Trophoblast cell (in vitro differentiated cells and primary cell): ENCODE measurements around the gene ARHGAP8.

Experiments
- DNase-seq, 2 donors: peaks; one replicate each; pipeline ENCODE4 v3.0.0-alpha.2; 2016
- H2AFZ ChIP-seq: 2 replicates; pipeline ENCODE4 v1.6.1; 2013; ENCODE audit warnings: low read length, moderate library complexity, mild to moderate bottlenecking; ENCODE audit not compliant: insufficient read depth, poor library complexity
- H2AK5ac ChIP-seq: 2 replicates; pipeline ENCODE4 v1.6.1; 2013; ENCODE audit warnings: mild to moderate bottlenecking, low read length
- H2BK120ac ChIP-seq: 2 replicates; pipeline ENCODE4 v1.6.1; 2013; ENCODE audit warnings: low read length, mild to moderate bottlenecking, moderate library complexity; ENCODE audit not compliant: insufficient read depth, poor library complexity
- H2BK12ac ChIP-seq: 2 replicates; pipeline ENCODE4 v1.6.1; 2013; ENCODE audit warnings: mild to moderate bottlenecking, low read length, moderate library complexity
- H2BK5ac ChIP-seq: 2 replicates; pipeline ENCODE4 v1.6.1; 2013; ENCODE audit warnings: low read length, low read depth, moderate library complexity, mild to moderate bottlenecking; ENCODE audit not compliant: poor library complexity
- H3K14ac ChIP-seq: 2 replicates; pipeline ENCODE4 v1.6.1; 2013; ENCODE audit warnings: mild to moderate bottlenecking, low read length
- H3K18ac ChIP-seq: 2 replicates; pipeline ENCODE4 v1.6.1; 2013; ENCODE audit warnings: mild to moderate bottlenecking, low read length
- H3K23ac ChIP-seq: 2 replicates; pipeline ENCODE4 v1.6.1; 2013; ENCODE audit warnings: low read length
- H3K27ac ChIP-seq: 2 replicates; pipeline ENCODE4 v1.5.1; 2013; ENCODE audit warnings: low read depth, mild to moderate bottlenecking, inconsistent platforms, low read length, moderate library complexity
- H3K27me3 ChIP-seq: 2 replicates; pipeline ENCODE4 v1.6.1; 2013; ENCODE audit warnings: inconsistent platforms, mild to moderate bottlenecking, low read length, moderate library complexity; ENCODE audit not compliant: insufficient read depth
- H3K36me3 ChIP-seq, 2 experiments: 1 replicate in 1 of 2; 2 replicates in 1 of 2; pipeline ENCODE4 v1.6.1; 2013; ENCODE audit warnings: low read length in 2 of 2, mild to moderate bottlenecking in 2 of 2, moderate library complexity in 1 of 2; ENCODE audit not compliant: insufficient read depth in 2 of 2, control insufficient read depth in 1 of 2
- H3K4ac ChIP-seq: 2 replicates; pipeline ENCODE4 v1.6.1; 2013; ENCODE audit warnings: low read depth, mild to moderate bottlenecking, low read length, moderate library complexity
- H3K4me1 ChIP-seq, 2 experiments: 1 replicate in 1 of 2; 2 replicates in 1 of 2; pipeline ENCODE4 v1.6.1; 2013; ENCODE audit warnings: low read length in 2 of 2, mild to moderate bottlenecking in 2 of 2, moderate library complexity in 1 of 2; ENCODE audit not compliant: insufficient read depth in 2 of 2, control insufficient read depth in 1 of 2
- H3K4me2 ChIP-seq: 2 replicates; pipeline ENCODE4 v1.6.1; 2013; ENCODE audit warnings: inconsistent platforms, mild to moderate bottlenecking, low read length, moderate library complexity
- H3K4me3 ChIP-seq: 2 replicates; pipeline ENCODE4 v1.5.1; 2013; ENCODE audit warnings: mild to moderate bottlenecking, low read depth, low read length, inconsistent platforms
- H3K79me1 ChIP-seq: one replicate; pipeline ENCODE4 v1.6.1; 2013; ENCODE audit warnings: low read length
- H3K79me2 ChIP-seq: 2 replicates; pipeline ENCODE4 v1.6.1; 2013; ENCODE audit warnings: low read length, mild to moderate bottlenecking; ENCODE audit not compliant: control insufficient read depth, insufficient read depth, poor library complexity
- H3K9ac ChIP-seq: 2 replicates; pipeline ENCODE4 v1.6.1; 2013; ENCODE audit warnings: mild to moderate bottlenecking, low read length
- H3K9me3 ChIP-seq: 2 replicates; pipeline ENCODE4 v1.6.1; 2013; ENCODE audit warnings: low read depth, mild to moderate bottlenecking, control low read depth, inconsistent platforms, low read length; ENCODE audit not compliant: insufficient read depth
- H4K12ac ChIP-seq: 2 replicates; pipeline ENCODE4 v1.6.1; 2013; ENCODE audit warnings: low read depth, mild to moderate bottlenecking, low read length, moderate library complexity
- H4K8ac ChIP-seq: 2 replicates; pipeline ENCODE4 v1.6.1; 2013; ENCODE audit warnings: low read depth, mild to moderate bottlenecking, low read length, moderate library complexity
- H4K91ac ChIP-seq: one replicate; pipeline ENCODE4 v1.6.1; 2013; ENCODE audit warnings: low read depth, mild to moderate bottlenecking, low read length, moderate library complexity
- WGBS: extraction: QIAGEN DNeasy Blood & Tissue Kit; methylation state at CpG from one replicate; pipeline ENCODE4 v1.1.7; 2013; ENCODE audit warnings: missing lambda C conversion rate; ENCODE audit not compliant: insufficient read length, insufficient coverage; ENCODE audit errors: extremely low coverage; 5-methylcytosine and 5-hydroxymethylcytosine counted together

Gene ARHGAP8

GRCh38 chr22:44889255-44889878, 137.0 kb downstream of the ARHGAP8 start:
- no peak overlapping the region for H3K14ac ChIP-seq
- H3K4ac ChIP-seq, result no peak overlapping the region
- no peak overlapping the region for H3K4me2 ChIP-seq
- no peak overlapping the region for H3K23ac ChIP-seq
- no peak overlapping the region for H3K18ac ChIP-seq
- no peak overlapping the region for H2BK12ac ChIP-seq
- no peak overlapping the region for H2BK5ac ChIP-seq
- no peak overlapping the region for H4K8ac ChIP-seq
- no CpG with 5 or more reads among the region's 14 CpGs for WGBS
- peaks cover 0 to 7% of the 10 kb centered on the region in 2 experiments for H3K4me1 ChIP-seq
- no peak overlapping the region for H2AK5ac ChIP-seq
- no peaks in the 10 kb centered on the region for H3K79me2 ChIP-seq
- H3K27me3 ChIP-seq, result no peaks in the 10 kb centered on the region
- H3K27ac ChIP-seq, result no peak overlapping the region
- H3K9me3 ChIP-seq, result peaks cover 2% of the 10 kb centered on the region
- no peak overlapping the region for H4K12ac ChIP-seq
- peaks cover 0 to 9% of the 10 kb centered on the region in 2 experiments for H3K36me3 ChIP-seq
- no peak overlapping the region for H2AFZ ChIP-seq
- H3K4me3 ChIP-seq, result no peak overlapping the region
- H4K91ac ChIP-seq, result no peak overlapping the region
- H3K9ac ChIP-seq, result no peak overlapping the region
- H2BK120ac ChIP-seq, result no peak overlapping the region
- peak in 1 of 2 donors; percentile 25 for DNase-seq
- no peaks in the 10 kb centered on the region for H3K79me1 ChIP-seq

GRCh38 chr22:44890416-44891292, 138.3 kb downstream of the ARHGAP8 start:
- H3K4me2 ChIP-seq, result no peak overlapping the region
- H3K79me1 ChIP-seq, result no peaks in the 10 kb centered on the region
- no peak overlapping the region for H4K12ac ChIP-seq
- no peak overlapping the region for H3K27ac ChIP-seq
- H3K27me3 ChIP-seq, result no peaks in the 10 kb centered on the region
- H3K18ac ChIP-seq, result no peak overlapping the region
- no CpG with 5 or more reads among the region's 20 CpGs for WGBS
- H4K8ac ChIP-seq, result no peak overlapping the region
- no peak overlapping the region for H2BK120ac ChIP-seq
- no peak overlapping the region for H3K9ac ChIP-seq
- no peak overlapping the region for H3K14ac ChIP-seq
- no peak overlapping the region for H4K91ac ChIP-seq
- H3K4ac ChIP-seq, result no peak overlapping the region
- peaks cover 0 to 5% of the 10 kb centered on the region in 2 experiments for H3K36me3 ChIP-seq
- no peak overlapping the region for H2BK12ac ChIP-seq
- H3K9me3 ChIP-seq, result peaks cover 2% of the 10 kb centered on the region
- no peak overlapping the region for H2BK5ac ChIP-seq
- no peak overlapping the region for H2AFZ ChIP-seq
- no peaks in the 10 kb centered on the region for H3K79me2 ChIP-seq
- no peak overlapping the region for H2AK5ac ChIP-seq
- DNase-seq, result no peak
- H3K4me3 ChIP-seq, result peak overlapping the region; percentile 51
- peaks cover 1 to 7% of the 10 kb centered on the region in 2 experiments for H3K4me1 ChIP-seq
- no peak overlapping the region for H3K23ac ChIP-seq

GRCh38 chr22:44891293-44891747, 138.9 kb downstream of the ARHGAP8 start:
- no peak overlapping the region for H3K27ac ChIP-seq
- H3K4me2 ChIP-seq, result no peak overlapping the region
- no peak overlapping the region for H3K4me3 ChIP-seq
- no peaks in the 10 kb centered on the region for H3K79me1 ChIP-seq
- H2BK12ac ChIP-seq, result no peak overlapping the region
- no peak overlapping the region for H3K9ac ChIP-seq
- no peak overlapping the region for H4K8ac ChIP-seq
- H3K23ac ChIP-seq, result no peak overlapping the region
- no peak overlapping the region for H2BK5ac ChIP-seq
- WGBS, result no CpG with 5 or more reads among the region's 11 CpGs
- H3K14ac ChIP-seq, result no peak overlapping the region
- H3K4me1 ChIP-seq, result peaks cover 3 to 7% of the 10 kb centered on the region in 2 experiments
- no peaks in the 10 kb centered on the region for H3K79me2 ChIP-seq
- H3K27me3 ChIP-seq, result no peaks in the 10 kb centered on the region
- no peak overlapping the region for H4K91ac ChIP-seq
- no peak overlapping the region for H3K4ac ChIP-seq
- no peak overlapping the region for H3K18ac ChIP-seq
- H2BK120ac ChIP-seq, result no peak overlapping the region
- DNase-seq, result no peak
- H3K9me3 ChIP-seq, result peaks cover 2% of the 10 kb centered on the region
- no peak overlapping the region for H2AFZ ChIP-seq
- peaks cover 0 to 5% of the 10 kb centered on the region in 2 experiments for H3K36me3 ChIP-seq
- no peak overlapping the region for H4K12ac ChIP-seq
- no peak overlapping the region for H2AK5ac ChIP-seq

- no peak overlapping the region for H3K4me2 ChIP-seq
- H3K4ac ChIP-seq, result no peak overlapping the region
- no peak overlapping the region for H3K4me3 ChIP-seq
- no peak overlapping the region for H4K91ac ChIP-seq
- H4K12ac ChIP-seq, result no peak overlapping the region
- no peak overlapping the region for H2AFZ ChIP-seq
- H2BK5ac ChIP-seq, result no peak overlapping the region
- H3K18ac ChIP-seq, result no peak overlapping the region
- H3K36me3 ChIP-seq, result peaks cover 0 to 5% of the 10 kb centered on the region in 2 experiments
- no peak overlapping the region for H4K8ac ChIP-seq
- no peak overlapping the region for H3K9ac ChIP-seq
- H3K23ac ChIP-seq, result no peak overlapping the region
- H3K27ac ChIP-seq, result no peak overlapping the region
- H3K9me3 ChIP-seq, result peaks cover 2% of the 10 kb centered on the region
- H2AK5ac ChIP-seq, result no peak overlapping the region
- no peak overlapping the region for H2BK120ac ChIP-seq
- no peaks in the 10 kb centered on the region for H3K27me3 ChIP-seq
- no peaks in the 10 kb centered on the region for H3K79me1 ChIP-seq
- H3K14ac ChIP-seq, result no peak overlapping the region
- H3K79me2 ChIP-seq, result no peaks in the 10 kb centered on the region
- no peak for DNase-seq
- WGBS, result no CpG with 5 or more reads among the region's 11 CpGs
- H3K4me1 ChIP-seq, result peaks cover 3 to 7% of the 10 kb centered on the region in 2 experiments
- H2BK12ac ChIP-seq, result no peak overlapping the region
Measured at GRCh38 chr22:44891791-44892190, 139.4 kb downstream of the ARHGAP8 start.
